ENCODE data around the gene OR5M11.
"Not testable (repeated sequence)": the region's sequence is repeated elsewhere in the genome, so short reads cannot be mapped to it uniquely, and the experiment has no call there.

The OR5M11 gene

DNA sequence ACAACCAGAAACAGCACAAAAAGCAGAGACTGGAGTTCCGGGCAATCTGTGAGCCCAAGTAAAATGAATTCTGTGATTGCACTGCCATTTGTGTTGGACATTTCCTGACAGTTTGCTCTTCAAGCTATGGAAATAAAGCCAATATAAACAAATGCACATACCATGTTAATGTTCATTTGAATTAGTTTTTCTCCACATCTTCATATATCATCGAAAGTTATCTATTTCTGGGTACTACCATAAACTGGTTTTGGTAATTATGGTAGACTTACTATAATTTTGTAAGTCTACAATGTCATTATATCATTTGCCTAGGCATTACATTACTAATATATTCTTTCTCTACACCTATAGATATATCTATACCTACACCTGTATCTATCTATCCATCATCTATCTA is at the start of gene OR5M11:
Gene OR5M11 (minus strand): TSS at position 101 of the 400 bp plus-strand sequence. CDS start 0 bp downstream, at position 101.
- no peak for DNase-seq (ENCODE audit: low read depth in 4 of 4, low spot score in 1 of 4)

GRCh38 chr11:56592088-56592717 is 49.1 kb upstream of the OR5M11 start:
- not testable (repeated sequence) for DNase-seq (ENCODE audit: low read depth in 4 of 4, low spot score in 1 of 4)

- DNase-seq (ENCODE audit: low read depth in 4 of 4, low spot score in 1 of 4): no peak
Observed at GRCh38 chr11:56577621-56578020, 34.6 kb upstream of the OR5M11 start, which contains the start of gene OR5M10. TSS of gene OR5M10 (minus strand) at chr11:56577721. CDS start at chr11:56577721, 0 bp downstream.

GRCh38 chr11:56558574-56558973 is 15.5 kb upstream of the OR5M11 start:
- no peak for DNase-seq (ENCODE audit: low read depth in 4 of 4, low spot score in 1 of 4)

DNA sequence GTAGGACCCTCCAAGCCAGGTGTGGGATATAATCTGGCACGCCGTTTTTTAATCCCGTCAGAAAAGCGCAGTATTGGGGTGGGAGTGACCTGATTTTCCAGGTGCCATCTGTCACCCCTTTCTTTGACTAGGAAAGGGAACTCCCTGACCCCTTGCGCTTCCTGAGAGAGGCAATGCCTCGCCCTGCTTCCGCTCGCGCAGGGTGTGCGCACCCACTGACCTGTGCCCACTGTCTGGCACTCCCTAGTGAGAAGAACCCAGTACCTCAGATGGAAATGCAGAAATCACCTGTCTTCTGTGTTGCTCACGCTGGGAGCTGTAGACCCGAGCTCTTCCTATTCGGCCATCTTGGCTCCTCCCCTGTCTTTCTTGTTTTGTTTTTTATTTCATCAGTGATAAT is 11.6 kb upstream of the OR5M11 start:
- not testable (repeated sequence) for DNase-seq (ENCODE audit: low read depth in 4 of 4, low spot score in 1 of 4)

- no peak for DNase-seq (ENCODE audit: low read depth in 4 of 4, low spot score in 1 of 4)
Observed at GRCh38 chr11:56545531-56545930, 2.5 kb upstream of the OR5M11 start.

DNA sequence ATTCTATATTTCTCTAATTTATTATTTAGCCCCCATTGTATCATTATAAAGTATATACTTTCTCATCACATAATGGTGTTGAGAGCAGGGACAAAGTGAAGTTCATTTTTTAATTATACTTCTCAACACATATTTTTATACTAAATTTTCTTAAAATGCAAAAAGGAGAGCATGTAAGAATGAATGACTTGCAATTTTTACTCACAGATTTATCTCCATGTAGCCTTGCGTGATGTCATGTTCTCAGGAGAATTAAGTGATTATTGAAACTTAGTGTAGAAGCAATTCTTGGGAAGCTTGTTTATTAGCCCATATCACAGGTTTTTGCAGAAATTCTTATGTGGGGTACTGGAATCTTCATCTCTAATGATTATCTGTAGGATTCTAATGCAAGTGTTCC is 682 bp upstream of the OR5M11 start:
- no peak for DNase-seq (ENCODE audit: low read depth in 4 of 4, low spot score in 1 of 4)

DNA sequence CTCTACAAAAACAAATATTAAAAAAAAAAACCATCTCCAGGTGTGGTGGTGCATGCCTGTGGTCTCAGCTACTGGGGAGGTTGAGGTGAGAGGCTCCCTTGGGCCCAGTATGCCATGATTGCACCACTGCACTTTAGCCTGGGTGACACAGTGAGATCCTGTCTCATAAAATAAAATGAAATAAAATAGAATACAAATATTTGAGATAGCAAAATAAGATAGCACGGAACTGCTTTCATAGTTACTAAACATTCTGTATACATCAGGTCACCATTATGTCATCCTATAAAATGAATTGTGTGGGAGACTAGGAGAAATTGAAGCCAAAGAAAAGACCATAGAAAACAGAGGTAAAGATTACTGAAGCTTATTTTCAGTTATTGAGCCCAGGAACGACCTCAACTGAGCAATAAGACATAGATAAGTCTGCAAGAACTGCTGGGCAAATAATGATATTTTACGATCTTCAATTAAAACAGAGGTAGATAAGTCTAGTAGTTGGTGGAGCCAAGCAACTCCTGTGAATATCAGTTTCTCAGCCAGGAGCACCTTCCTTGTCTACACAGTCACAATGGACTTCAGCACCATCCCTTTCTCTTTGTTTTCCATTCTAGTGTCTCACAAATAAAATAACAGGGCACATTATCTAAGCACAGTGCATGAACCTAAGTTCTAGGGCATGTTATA is 9.9 kb downstream of the OR5M11 start:
- no peak for DNase-seq (ENCODE audit: low read depth in 4 of 4, low spot score in 1 of 4)

GRCh38 chr11:56531856-56532255 is 11.2 kb downstream of the OR5M11 start:
- no peak for DNase-seq (ENCODE audit: low read depth in 4 of 4, low spot score in 1 of 4)

DNA sequence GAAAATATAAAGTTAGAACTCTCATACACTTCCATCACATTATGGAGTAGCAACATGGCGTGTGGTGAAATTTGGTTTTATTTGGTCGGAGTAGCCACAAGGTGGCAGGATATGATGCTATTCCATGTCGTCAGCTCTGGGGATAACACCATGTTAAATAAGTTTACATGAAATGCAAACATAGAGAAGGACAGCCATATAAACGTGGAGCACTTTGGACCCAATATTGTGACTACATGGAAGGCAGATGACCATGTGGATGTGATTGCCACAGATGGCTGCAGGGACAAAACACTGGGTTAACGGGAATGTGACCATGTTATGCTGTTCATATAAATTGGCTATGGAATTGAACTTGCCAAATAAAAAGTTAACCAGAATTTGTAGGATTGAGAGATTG is 21.0 kb downstream of the OR5M11 start:
- DNase-seq (ENCODE audit: low read depth in 4 of 4, low spot score in 1 of 4): no peak

GRCh38 chr11:56513280-56513679 is 29.8 kb downstream of the OR5M11 start:
- no peak for DNase-seq (ENCODE audit: low read depth in 4 of 4, low spot score in 1 of 4)

DNA sequence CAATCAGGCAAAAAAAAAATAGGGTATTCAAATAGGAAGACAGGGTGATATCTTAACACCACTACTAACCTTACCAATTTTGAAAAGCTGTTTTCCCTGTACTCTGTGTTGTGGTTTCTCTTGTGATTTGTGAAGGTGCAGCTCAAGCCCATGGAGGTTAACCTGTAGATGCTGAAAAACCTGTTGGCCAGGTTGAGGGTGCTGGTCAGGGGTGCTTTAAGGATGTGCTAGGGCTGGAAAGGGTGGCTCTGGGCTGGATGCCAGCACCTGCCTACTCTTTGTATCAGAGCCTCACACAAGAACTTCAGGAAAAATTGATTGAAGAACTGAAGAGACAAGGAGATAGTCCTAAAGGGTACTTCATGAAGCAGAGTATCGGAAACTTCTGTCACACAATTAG is 33.6 kb downstream of the OR5M11 start:
- no peak for DNase-seq (ENCODE audit: low read depth in 4 of 4, low spot score in 1 of 4)

- no peak for DNase-seq (ENCODE audit: low read depth in 4 of 4, low spot score in 1 of 4)
Observed at GRCh38 chr11:56497010-56497409, 46.0 kb downstream of the OR5M11 start.

DNA sequence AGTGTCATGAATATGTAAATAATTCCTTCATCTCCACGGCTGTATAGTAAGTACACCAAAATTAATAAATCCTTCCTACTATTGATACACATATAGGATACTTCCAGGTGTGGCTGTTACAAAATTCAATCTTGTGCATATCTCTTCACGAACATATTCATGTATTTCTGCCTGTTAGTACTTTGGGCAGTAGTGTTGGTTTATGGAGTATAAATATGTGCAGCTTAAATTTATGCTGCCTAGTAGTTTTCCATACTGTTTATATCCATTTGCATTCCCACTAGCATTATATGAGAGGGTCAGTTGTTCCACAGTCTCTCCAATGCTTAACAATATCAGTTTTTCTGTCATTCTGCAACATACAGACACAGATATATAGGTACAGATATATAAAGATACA is 47.9 kb downstream of the OR5M11 start:
- no peak for DNase-seq (ENCODE audit: low read depth in 4 of 4, low spot score in 1 of 4)

Measured in stimulated activated CD4-positive, alpha-beta T cell treated with anti-CD3 and anti-CD28 coated beads, Interleukin-1b, Interleukin-23, amount 100 ng/mL, for 24 hours (primary cell).